Stimulated activated CD4-positive, alpha-beta T cell treated with anti-CD3 and anti-CD28 coated beads, Interleukin-4, amount 100 ng/mL, for 24 hours (primary cell): Measurements from ENCODE around the gene SCN2B.

Source experiments
- DNase-seq: peaks from one replicate; pipeline ENCODE4 v3.0.0-alpha.2; 2020

Gene SCN2B

DNA sequence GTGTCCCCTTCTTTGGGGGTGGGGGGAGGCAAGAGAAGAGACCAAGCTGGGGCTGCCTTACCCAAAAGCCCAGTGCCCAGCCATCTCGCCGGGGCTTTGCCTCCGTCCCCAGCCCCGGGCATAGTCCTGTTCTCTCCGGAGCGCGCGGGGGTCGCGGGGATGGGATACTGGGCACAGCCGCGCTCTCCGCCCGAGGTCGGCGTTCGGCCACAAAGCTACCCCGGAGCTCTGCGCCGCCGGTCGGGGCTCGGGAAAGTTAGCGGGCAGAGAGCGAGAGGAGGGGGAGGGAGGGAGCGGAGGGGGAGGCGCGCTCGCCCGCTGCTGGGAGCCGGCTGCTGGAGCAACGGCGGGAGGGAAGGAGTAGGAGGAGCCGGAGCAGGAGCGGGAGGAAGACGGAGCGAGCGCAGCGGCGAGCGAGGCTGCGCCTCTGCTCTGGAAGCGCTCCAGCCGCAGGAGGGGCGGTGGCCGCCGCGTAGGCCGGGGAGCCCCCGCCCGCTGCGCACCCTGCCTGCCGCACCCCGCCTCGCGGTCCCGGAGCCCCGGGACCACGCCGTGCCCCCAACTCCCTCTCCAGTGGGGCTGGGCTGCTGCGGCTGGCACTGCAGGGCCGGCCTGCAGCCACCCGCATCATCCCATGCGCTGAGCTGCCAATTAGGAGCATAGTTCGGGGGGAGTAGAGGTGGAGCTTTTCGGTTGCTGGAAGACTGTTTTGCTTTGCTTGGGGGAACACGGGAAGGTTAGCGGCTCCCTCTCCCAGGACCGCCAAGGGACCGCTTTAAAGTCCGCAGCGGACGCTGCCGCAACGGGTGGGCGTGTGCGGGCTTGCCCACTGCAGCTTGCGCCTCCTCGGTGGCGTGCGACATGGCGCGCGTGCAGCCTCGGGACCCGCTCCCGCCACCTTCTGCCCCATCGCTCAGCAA lies 23.6 kb downstream of the SCN2B start, which contains the start of gene SCN4B:
TSS of gene SCN4B (minus strand) at position 272 of the 920 bp plus-strand sequence. CDS start at position 122, 150 bp downstream.
- no peak for DNase-seq

DNA sequence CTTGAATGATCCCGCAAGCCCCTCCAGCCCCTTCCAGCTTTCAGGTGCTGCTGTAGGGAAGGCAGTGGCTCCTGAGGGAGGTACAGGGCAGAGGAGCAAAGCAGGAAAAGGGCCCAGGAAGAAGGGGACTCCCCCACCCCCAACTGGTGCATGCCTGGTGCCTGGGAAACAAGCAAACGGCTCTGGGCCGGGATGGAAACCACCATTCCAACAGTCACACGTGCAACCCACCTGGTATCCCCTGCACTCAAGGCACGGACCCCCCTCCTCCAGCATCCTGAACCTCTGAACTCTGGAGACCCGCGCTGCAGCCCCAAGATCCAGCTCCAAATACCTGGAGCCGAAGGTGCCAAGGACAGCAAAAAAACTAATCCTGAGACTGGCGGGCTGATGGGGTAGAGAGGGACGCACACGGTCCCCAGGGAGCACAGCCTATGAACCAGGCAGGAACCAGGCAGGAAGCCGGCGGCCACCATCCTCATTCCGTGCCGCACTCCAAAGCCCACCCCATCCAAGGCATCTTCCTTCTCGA lies 24.4 kb downstream of the SCN2B start:
- no peak for DNase-seq

DNA sequence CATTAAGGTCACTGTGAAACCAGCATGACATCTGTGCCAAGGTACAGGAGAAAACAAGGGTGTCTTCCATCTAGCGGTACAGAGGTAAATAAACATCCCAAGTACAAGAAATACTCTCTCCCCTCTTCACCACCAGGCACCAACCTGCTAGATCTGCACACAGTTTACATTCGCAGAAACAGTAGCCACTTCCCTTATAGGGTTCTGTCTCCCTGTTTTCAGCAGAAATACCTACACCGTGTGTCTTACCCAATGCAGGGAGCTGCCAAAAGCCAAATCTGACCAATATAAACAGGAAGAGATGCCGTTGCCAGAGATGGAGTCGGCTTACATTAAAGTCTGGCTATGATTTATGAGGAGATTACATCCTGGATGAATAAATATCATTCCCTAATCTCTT lies 25.0 kb downstream of the SCN2B start:
- no peak for DNase-seq

DNA sequence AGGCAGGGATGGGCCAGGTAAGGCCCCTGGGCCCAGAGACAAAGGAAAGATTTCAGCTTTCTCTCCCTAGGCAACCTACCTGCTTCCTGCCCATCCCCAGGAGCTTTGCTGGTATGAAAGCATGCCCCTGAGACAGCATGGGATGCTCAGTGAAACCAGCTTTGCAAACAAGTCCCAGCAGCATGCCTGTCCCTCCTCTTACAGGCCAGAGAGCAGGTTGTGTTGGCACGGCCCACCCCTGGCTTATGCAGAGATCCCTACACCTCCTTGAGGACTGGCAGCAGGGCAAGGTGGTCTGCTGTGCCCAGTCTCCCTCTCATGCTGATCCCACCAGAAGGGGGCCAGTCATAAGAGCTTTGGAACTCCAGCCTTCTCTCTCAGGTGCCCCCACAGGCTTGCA lies 26.9 kb downstream of the SCN2B start:
- no peak for DNase-seq

DNA sequence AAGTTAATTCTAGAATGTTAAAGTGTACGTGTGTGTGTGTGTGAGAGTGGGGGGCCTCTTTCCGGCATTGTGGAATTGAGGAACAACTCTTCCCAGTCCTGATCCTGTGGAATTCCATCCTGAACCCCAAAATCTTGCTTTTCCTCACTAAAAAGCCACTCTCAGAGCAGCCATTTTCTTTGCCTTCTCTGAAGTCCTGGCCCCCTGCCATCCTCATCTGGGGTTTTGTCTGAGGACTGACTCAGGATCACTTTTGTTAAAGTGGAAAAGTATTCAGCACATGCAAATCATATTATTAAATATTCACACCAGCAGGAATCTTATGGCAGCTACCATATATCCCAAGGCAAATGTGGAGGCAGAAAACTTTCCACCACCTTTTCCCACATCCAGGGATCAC lies 27.6 kb downstream of the SCN2B start:
- no peak for DNase-seq

DNA sequence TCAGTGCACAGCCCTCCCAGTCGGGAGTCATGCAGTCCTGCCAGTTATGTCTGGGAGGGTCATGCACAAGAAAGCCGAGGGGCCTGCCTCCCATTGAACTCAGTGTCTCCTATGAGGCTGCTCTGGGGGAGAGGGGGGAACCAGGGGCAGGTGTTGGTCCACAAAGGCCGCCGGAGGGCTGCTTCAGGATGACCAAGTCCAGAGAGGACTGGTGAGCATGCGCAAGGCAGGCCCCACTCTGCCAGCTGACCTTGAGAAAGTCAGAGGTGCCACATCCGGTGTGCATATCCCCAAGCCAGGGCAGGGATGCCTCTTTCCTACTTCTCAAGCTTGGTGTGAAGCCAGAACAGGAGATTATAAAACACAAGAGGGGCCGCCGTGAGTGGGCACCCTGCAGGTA lies 28.2 kb downstream of the SCN2B start:
- DNase-seq: no peak

DNA sequence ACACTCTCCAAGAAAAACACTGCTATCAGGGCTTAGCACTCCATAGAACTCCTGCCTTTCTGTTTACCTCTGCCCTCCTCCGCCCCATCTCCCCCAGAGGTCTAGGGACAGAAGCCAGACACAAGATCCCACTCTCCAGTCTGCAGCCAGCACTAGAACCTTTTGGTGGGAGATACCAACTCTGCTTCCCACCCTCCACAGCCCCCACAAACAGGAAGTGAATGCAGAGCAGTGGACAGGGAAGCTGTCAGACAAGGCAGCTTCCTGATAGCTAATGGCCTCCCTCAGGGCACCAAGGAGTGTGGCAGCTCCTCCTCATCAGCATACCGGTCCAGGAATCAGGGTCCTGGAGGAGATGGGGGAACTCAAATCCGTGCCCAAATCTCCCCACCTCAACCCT lies 28.9 kb downstream of the SCN2B start:
- DNase-seq: no peak

DNA sequence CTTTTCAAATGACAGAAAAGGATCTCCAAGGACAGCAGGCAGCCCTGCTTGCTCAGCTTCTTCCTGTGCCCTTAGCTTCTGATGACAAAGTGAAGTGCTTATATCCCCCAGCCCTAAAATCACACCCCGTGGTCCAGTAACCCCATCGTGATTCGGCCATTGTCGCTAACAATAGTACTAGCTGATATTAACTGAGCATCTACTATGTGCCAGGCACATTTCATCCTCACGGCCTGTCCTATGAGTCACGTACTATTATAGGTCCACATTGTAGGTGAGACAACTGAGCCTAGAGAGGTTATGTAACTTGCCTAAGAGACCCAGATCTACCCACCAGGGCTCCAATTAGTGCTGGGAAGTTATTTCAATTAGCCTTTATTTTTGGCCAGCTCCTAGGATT lies 29.9 kb downstream of the SCN2B start:
- DNase-seq: no peak

DNA sequence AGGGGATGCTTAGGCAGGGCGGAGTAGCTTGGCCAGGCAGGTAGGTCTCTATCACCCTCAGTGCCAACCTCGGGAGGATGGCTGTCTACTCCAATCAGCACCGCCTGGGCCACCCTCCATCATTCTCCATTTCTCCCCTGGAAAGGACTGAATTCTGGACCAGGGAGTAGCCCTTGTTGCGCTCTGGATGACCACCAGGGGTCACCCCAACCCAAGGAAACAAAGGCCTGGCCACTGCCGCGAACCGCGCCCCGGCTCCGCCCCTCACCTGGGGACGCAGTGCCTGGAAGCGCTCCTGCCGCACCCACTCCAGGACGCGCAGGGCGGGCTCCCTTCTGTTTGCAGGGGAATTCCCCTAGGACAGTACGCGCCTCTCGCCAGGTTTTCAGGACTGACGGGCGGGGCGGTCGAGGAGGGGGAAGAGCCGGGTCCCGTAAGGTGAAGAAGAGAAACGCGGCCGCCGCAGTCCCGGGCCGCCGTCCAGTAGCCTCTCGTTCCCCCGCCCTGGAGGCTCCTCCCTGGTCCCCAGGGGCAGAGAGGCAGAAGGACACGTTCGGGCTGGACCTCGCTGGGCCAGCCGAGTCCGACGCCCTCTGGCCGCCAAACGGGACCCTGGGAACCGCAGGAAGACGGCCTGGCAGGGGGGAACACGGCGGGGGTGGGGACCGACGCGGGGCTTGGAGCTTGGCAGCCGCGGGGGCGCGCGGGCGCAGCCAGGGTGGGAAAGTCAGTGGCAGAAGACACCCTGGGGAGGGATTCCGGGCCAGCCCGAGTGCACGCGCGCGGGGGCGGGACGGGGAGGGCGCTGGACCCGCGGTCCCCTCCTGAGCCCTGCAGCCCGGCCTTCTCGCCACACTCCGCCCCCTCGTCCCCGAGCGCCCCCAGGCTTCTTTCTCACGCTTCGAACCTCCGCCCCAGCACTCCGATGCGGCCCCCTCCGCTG lies 30.9 kb downstream of the SCN2B start:
- DNase-seq: peak; percentile 92

DNA sequence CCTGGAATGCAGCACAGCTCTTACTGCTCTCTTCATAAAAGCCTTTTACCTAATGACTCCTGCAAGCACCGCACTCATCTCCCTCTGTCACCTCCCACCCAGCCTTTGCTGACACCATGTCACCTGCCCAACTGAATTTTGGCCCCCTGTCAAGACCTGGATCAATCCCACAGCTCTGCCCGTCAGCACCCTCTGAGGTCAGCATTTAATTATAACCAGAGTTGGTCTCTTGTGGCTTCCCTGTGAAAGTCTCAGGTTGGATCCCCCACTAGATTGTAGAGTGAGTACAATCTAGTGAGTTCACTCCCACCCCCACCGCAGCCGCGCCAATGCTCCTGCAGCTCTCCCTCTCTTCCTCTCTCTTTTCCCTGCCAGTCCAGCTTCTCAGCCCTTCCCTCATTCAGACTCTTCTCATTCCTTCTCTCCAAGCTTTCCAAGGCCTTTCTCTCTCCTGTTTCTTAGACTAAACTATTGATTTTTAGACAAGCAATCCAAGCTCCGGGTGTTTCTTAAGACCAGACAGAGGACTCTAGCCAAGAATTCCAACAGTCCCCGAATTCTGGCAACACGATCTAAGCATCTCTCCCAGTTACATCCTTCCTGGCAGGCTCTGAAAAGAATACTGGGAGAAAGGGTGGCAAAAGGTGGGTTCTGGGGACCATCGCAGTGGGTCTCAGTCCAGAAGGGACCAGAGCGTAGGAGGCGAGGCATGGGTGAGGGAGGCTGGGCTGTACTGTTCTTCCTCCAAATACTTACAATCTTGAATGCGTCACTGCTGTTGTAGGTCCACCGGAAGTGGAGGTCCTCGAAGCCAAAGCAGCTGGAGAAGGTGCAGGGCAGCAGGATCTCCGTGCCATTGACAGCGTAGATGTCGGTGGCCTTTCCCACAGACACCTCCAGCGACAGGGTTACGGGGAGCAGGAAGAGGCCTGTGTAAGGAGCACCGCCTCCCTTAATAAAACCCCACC lies 31.9 kb downstream of the SCN2B start:
- DNase-seq: no peak

DNA sequence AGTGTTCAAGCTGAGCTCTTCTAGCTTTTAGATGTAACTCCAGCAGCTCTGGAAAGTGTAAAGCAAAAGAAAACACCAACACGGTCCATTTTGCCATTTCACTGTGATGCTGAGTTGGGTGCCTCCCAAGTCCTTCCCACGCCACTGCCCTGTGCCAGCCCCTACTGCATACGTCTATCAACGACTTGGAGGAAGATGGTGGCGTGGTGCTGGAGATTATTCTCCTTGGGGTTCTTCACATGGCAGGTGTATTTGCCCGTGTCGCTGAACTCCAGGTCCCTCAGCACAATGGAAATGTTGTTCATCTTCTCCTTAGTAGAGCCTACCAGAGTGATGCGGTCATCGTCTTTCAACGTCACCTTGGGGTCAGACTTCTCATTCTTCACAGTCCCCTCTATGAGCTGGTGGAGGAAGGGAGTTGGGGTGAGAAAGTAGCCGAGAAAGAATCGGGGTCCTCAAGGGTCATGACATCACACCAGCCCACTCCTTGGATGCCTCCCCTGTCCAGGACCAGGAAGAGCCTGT lies 32.7 kb downstream of the SCN2B start:
- DNase-seq: no peak

DNA sequence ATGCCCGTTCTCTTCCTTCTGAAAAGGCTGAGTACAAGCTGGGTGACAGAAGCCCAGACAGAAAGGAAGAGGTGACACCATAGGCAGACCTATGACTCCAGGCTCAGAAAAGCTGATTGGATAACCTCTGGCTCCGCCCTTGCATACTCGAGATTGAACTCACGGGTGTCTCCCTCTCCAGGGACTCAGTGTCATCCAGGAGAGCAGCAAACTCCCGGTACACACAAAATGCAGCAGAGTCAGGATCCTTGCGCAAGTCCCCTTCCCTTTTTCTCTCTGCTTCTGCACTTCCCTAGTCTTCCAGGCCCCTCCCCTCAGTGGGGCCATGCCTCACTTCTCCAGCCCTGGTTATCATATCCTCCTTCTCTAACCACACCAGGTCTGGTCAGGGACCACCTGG lies 33.6 kb downstream of the SCN2B start:
- no peak for DNase-seq

DNA sequence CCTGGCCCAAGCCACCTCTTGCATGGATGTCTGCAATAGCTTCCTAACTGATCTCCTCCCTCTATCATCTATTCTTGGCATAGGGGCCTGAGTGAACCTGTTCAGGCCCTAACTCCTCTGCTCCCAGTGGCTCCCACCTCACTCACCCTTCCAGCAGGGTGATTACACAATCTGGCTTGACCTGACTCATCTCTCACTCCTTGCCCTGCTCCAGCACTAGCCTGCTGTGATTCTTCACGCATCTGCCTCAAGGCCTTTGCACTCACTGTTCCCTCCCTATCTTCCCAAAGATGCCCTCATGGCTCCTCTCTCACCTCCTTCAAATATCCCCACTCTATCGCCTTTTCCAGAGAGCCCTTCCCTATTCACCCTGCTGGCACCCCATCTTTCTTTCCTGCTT lies 34.4 kb downstream of the SCN2B start:
- no peak for DNase-seq

DNA sequence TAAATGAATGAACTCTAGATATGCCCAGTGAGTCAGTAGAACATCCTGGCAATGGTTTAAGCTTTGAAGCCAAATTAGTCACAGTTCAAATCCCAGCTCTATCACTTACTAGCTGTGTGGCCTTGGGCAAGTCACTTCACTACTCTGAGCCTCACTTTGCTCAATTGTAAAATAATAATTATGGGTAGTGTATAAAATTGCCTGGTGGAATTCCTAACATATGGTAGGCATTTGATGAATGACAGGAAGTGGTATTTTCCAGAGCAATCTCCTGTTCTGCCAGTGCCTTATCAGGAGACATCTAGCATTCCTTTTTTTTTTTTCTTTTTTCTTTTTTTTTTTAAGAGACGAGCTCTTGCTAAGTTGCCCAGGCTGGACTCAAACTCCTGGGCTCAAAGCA lies 36.9 kb downstream of the SCN2B start:
- no peak for DNase-seq

DNA sequence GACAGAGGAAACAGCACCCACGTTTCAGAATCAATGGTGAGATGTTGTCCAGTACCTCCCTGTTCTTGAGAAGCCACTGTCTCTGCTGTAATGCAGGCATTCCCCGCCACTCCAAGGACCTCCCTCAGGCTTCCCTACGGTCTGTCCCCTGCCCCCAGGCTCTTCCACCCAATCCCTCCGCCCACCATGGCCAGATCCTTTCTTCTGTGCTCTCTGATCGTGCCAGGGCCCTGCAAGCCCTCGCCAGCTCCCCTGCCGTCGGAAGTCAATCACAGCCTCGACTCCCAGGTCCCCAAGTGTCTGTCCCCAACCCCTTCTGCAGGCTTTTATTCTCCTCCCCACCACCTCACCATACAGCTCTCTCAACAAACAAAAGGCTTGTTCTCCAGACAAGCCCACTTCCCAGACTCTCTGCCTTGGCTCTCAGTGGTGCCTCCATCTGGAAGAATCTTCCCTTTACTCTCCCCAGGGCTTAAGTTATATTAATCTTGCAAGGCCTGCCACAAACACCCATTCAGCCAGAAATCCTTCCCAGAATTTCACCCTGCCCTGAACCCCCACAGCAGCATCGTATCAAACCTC lies 37.5 kb downstream of the SCN2B start:
- DNase-seq: no peak

DNA sequence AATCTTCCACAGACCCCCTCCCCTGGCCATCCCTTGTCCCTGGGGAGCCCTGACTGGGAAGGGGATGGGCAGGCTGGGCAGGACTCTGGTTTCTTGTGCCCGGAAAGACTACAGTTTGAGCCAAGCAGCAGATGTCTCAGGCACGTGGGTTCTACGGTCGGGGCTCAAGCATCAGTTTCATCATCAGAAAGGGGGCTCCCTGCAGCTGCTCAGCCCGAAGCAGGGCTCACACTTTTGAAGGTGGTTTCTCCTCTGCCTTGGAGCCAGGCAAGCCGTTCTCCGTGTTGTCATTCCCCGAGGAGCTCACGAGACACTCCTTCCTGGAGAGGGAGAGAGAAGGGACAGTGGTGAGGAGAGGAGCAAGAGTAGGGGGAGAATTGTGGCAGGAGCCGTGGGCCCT lies 39.6 kb downstream of the SCN2B start:
- DNase-seq: no peak

DNA sequence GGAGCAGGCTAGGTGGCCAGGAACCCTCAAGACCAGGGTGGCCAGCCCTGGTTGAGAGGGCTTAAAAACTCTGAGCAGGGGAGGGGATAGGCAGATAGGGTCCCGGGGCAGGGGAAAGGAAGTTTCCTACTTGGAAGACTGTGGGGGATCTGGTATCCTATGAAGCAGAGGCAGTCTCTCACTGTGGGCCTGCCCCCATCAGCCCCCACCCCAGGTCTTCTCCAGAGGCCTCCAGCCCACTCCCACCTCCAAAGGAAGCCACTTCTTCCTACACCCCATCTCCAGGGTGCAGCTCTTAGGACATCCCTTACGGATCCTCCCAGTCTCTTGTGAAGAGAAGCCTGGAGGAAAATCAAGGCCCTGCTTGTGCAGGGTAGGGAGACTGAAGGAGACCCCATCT lies 40.1 kb downstream of the SCN2B start:
- DNase-seq: no peak

DNA sequence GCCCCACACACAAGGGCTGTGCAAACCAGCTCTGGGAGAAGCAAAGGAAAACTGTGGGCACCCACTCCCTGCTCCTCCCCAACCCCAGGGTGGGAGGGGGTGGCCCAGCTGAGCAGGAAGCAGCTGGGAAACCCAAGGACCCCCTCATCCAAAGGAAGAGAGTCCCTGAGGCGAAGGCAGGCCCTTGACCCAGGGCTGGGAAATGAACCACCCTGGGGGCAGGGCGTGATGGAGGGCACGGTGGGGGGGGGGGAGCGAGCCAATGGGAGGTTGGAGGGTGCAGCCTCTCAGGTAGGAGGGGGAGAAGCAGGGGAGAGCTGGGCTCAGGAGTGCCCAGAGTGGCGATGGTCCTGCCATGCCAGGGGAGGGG lies 40.7 kb downstream of the SCN2B start:
- DNase-seq: no peak

DNA sequence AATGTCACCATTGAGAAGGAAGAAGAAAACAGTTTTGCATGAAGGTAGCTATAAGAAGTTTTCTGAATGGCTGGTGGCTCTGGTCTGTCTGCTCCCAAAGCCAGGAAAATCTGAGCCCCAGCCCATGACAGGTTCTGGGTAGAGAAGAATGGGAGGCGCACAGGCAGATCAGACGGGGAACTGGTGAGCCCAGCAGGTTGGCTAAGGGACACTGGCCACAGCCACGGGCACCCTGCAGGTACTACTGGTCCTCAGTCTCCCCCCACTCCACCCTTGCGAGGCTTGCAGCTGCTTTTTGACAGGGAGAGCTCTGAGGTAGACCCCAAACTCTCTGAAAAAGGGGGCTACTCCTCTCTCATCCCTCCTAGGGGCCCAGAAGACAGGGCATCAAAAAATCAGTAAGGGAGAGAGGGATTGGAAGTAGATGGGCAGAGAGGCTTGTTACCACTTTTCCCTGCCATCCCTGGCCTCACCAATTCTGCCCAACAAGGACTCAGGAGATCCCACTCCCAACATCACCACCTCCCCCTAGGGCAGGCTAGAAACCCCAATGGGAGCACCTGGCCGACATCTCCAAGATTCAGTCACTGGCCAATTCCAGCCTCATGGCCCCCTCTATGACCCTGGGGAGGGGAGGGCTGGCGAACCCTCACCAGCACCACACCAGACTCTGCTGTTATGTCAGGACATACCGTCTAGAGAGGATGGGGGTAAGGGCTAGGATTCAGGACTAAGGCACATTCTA lies 41.2 kb downstream of the SCN2B start:
- no peak for DNase-seq

DNA sequence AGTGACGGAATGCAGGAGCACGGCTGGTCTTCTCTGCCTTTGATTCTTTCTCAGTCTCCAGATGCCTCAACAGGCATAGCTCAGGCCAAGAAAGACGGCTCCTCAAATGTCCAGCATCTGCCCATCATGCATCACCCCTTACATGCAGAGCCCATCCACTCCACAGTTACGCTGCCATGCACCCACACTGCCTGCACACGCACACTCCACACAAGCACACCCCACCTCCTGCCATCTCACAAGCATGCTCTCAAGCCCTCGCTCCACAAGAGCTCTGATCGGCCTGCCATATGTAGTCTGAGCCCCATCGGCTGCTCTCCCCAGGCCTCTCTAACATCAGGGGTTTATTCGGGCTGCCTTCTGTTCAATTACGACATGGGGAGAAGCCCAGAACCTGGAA lies 42.6 kb downstream of the SCN2B start:
- no peak for DNase-seq
